Measurements from ENCODE around the gene KYNU.

DNA sequence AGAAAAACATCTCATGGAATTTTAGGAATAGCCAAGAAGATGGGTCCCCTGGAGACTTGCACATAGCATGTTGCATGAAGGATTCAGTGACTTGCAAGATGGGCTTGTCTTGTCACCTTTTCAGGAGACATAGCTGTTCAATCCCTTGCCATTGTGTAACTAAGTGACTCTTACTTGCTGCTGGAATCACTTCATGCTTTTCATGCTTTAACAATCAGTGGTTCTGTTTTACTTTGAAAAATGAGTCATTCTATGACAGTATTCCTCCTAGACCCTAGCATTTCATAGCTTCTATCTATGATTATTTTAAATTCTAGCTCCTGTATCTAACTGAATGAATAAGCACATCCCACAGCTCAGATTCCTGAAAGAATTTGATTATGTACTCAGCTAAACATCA lies 2.8 kb downstream of the KYNU start:
- TF ChIP-seq, protein P1, sequence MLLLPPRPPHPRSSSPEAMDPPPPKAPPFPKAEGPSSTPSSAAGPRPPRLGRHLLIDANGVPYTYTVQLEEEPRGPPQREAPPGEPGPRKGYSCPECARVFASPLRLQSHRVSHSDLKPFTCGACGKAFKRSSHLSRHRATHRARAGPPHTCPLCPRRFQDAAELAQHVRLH (CRISPR knock-in tag; IDR thresholded peaks at IDR 0.05; ENCODE audit: borderline replicate concordance, low read depth) = no peak
- TF ChIP-seq, protein P2, sequence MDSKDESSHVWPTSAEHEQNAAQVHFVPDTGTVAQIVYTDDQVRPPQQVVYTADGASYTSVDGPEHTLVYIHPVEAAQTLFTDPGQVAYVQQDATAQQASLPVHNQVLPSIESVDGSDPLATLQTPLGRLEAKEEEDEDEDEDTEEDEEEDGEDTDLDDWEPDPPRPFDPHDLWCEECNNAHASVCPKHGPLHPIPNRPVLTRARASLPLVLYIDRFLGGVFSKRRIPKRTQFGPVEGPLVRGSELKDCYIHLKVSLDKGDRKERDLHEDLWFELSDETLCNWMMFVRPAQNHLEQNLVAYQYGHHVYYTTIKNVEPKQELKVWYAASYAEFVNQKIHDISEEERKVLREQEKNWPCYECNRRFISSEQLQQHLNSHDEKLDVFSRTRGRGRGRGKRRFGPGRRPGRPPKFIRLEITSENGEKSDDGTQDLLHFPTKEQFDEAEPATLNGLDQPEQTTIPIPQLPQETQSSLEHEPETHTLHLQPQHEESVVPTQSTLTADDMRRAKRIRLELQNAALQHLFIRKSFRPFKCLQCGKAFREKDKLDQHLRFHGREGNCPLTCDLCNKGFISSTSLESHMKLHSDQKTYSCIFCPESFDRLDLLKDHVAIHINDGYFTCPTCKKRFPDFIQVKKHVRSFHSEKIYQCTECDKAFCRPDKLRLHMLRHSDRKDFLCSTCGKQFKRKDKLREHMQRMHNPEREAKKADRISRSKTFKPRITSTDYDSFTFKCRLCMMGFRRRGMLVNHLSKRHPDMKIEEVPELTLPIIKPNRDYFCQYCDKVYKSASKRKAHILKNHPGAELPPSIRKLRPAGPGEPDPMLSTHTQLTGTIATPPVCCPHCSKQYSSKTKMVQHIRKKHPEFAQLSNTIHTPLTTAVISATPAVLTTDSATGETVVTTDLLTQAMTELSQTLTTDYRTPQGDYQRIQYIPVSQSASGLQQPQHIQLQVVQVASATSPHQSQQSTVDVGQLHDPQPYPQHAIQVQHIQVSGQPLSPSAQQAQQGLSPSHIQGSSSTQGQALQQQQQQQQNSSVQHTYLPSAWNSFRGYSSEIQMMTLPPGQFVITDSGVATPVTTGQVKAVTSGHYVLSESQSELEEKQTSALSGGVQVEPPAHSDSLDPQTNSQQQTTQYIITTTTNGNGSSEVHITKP (CRISPR knock-in tag; IDR thresholded peaks at IDR 0.05; ENCODE audit: low read depth) = no peak
- TF ChIP-seq ZNF3 (CRISPR knock-in tag; IDR thresholded peaks at IDR 0.05) (no peak), MLLT10 (CRISPR knock-in tag; IDR thresholded peaks at IDR 0.05) (no peak), NR3C1 (CRISPR knock-in tag; IDR thresholded peaks at IDR 0.05) (no peak), ZFYVE20 (CRISPR knock-in tag; IDR thresholded peaks at IDR 0.05; ENCODE audit: borderline replicate concordance, low read depth) (no peak), ZFP90 (CRISPR knock-in tag; IDR thresholded peaks at IDR 0.05; ENCODE audit: borderline replicate concordance) (no peak), KDM3A (CRISPR knock-in tag; IDR thresholded peaks at IDR 0.05; ENCODE audit: low read depth) (no peak), TARDBP (CRISPR knock-in tag; IDR thresholded peaks at IDR 0.05) (no peak), MXI1 (IDR thresholded peaks at IDR 0.05; ENCODE audit: borderline replicate concordance, low read depth, low read length) (no peak)
- TF ChIP-seq, protein P3, sequence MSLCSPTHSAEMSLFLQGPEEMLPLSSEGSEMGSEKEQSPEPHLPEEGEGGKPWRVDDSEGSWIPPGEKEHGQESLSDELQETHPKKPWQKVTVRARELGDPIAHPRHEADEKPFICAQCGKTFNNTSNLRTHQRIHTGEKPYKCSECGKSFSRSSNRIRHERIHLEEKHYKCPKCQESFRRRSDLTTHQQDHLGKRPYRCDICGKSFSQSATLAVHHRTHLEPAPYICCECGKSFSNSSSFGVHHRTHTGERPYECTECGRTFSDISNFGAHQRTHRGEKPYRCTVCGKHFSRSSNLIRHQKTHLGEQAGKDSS (CRISPR knock-in tag; IDR thresholded peaks at IDR 0.05; ENCODE audit: borderline replicate concordance, low read depth) = no peak
- TF ChIP-seq, protein P4, sequence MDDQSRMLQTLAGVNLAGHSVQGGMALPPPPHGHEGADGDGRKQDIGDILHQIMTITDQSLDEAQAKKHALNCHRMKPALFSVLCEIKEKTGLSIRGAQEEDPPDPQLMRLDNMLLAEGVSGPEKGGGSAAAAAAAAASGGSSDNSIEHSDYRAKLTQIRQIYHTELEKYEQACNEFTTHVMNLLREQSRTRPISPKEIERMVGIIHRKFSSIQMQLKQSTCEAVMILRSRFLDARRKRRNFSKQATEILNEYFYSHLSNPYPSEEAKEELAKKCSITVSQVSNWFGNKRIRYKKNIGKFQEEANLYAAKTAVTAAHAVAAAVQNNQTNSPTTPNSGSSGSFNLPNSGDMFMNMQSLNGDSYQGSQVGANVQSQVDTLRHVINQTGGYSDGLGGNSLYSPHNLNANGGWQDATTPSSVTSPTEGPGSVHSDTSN (CRISPR knock-in tag; IDR thresholded peaks at IDR 0.05; ENCODE audit: borderline replicate concordance) = no peak
- TF ChIP-seq, protein P5, sequence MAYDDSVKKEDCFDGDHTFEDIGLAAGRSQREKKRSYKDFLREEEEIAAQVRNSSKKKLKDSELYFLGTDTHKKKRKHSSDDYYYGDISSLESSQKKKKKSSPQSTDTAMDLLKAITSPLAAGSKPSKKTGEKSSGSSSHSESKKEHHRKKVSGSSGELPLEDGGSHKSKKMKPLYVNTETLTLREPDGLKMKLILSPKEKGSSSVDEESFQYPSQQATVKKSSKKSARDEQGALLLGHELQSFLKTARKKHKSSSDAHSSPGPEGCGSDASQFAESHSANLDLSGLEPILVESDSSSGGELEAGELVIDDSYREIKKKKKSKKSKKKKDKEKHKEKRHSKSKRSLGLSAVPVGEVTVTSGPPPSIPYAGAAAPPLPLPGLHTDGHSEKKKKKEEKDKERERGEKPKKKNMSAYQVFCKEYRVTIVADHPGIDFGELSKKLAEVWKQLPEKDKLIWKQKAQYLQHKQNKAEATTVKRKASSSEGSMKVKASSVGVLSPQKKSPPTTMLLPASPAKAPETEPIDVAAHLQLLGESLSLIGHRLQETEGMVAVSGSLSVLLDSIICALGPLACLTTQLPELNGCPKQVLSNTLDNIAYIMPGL (CRISPR knock-in tag; IDR thresholded peaks at IDR 0.05; ENCODE audit: borderline replicate concordance in 1 of 2, low read depth in 1 of 2) = no peak

All from HepG2 (cell line).